IPS-NIHi7 (cell line): ENCODE results near the gene XKR8.
A peak's percentile ranks its signal among the peaks of the same experiment; 100 is the strongest.

ENCODE experiments used
- DNase-seq: peaks from one replicate; pipeline ENCODE4 v3.0.0; 2012; ENCODE audit warnings: mixed read lengths; ENCODE audit errors: extremely low spot score

XKR8 gene

GRCh38 chr1:27959792-27960603 lies at the start of gene XKR8:
TSS of gene XKR8 (plus strand) at chr1:27959973. CDS start at chr1:27960070, 97 bp downstream.
- DNase-seq = peak; percentile 99

- DNase-seq = no peak
These were observed 47.3 kb upstream of the XKR8 start for GRCh38 chr1:27912429-27912828.

- no peak for DNase-seq
These were observed 44.6 kb upstream of the XKR8 start for GRCh38 chr1:27915082-27915575.

GRCh38 chr1:27922272-27922671 lies 37.5 kb upstream of the XKR8 start:
- DNase-seq = no peak

GRCh38 chr1:27928216-27928954 lies 31.4 kb upstream of the XKR8 start:
- DNase-seq = peak; percentile 40

GRCh38 chr1:27931184-27931583 lies 28.6 kb upstream of the XKR8 start:
- DNase-seq = no peak

GRCh38 chr1:27931759-27932158 lies 28.0 kb upstream of the XKR8 start:
- no peak for DNase-seq

- DNase-seq = peak; percentile 93
These were observed 24.8 kb upstream of the XKR8 start, which contains the start of gene SMPDL3B for GRCh38 chr1:27934818-27935549. TSS of gene SMPDL3B (plus strand) at chr1:27935000. CDS start at chr1:27935184, 184 bp downstream.

GRCh38 chr1:27935721-27936120 lies 24.1 kb upstream of the XKR8 start:
- no peak for DNase-seq

GRCh38 chr1:27936370-27936769 lies 23.4 kb upstream of the XKR8 start:
- DNase-seq = no peak

GRCh38 chr1:27937524-27937836 lies 22.3 kb upstream of the XKR8 start:
- DNase-seq = no peak

- DNase-seq = no peak
These were observed 21.3 kb upstream of the XKR8 start for GRCh38 chr1:27938488-27938887.

- peak; percentile 64 for DNase-seq
These were observed 19.5 kb upstream of the XKR8 start for GRCh38 chr1:27940297-27940696.

- no peak for DNase-seq
These were observed 18.8 kb upstream of the XKR8 start for GRCh38 chr1:27940870-27941560.

- DNase-seq = no peak
These were observed 17.9 kb upstream of the XKR8 start for GRCh38 chr1:27941671-27942540.

GRCh38 chr1:27945020-27945419 lies 14.8 kb upstream of the XKR8 start:
- no peak for DNase-seq

- DNase-seq = no peak
These were observed 10.7 kb upstream of the XKR8 start for GRCh38 chr1:27949027-27949426.

- no peak for DNase-seq
These were observed 8.4 kb upstream of the XKR8 start for GRCh38 chr1:27951396-27951795.

GRCh38 chr1:27952147-27952546 lies 7.6 kb upstream of the XKR8 start:
- DNase-seq = no peak

- DNase-seq = no peak
These were observed 5.6 kb upstream of the XKR8 start for GRCh38 chr1:27954186-27954585.

GRCh38 chr1:27955076-27955475 lies 4.7 kb upstream of the XKR8 start:
- DNase-seq = no peak
